Endodermal cell (in vitro differentiated cells): ENCODE measurements around the gene LTBP2. TPM values are rescaled to one million over a fixed set of nuclear protein-coding genes. Genes with fewer than 3 reads are reported as not detected.

Source experiments
- DNase-seq: peaks from one replicate; pipeline ENCODE4 v3.0.0-alpha.2; 2017
- H3K27ac ChIP-seq: 2 replicates; pipeline ENCODE4 v1.5.1; 2013; ENCODE audit warnings: mild to moderate bottlenecking, low read depth, low read length, moderate library complexity
- H3K27me3 ChIP-seq: 2 replicates; pipeline ENCODE4 v1.6.1; 2013; ENCODE audit warnings: mild to moderate bottlenecking, low read length, moderate library complexity; ENCODE audit not compliant: insufficient read depth, control insufficient read depth, poor library complexity, severe bottlenecking
- H3K36me3 ChIP-seq: 2 replicates; pipeline ENCODE4 v1.7.0; 2013; ENCODE audit warnings: mild to moderate bottlenecking, low read length, moderate library complexity; ENCODE audit not compliant: control insufficient read depth, insufficient read depth
- H3K4me1 ChIP-seq: one replicate; pipeline ENCODE4 v1.7.0; 2013; ENCODE audit warnings: low read length; ENCODE audit not compliant: control insufficient read depth, insufficient read depth
- H3K4me3 ChIP-seq: 2 replicates; pipeline ENCODE4 v1.5.1; 2013; ENCODE audit warnings: mild to moderate bottlenecking, low read length, moderate library complexity
- H3K9ac ChIP-seq: 2 replicates; pipeline ENCODE4 v1.6.1; 2013; ENCODE audit warnings: mild to moderate bottlenecking, low read length, moderate library complexity; ENCODE audit not compliant: poor library complexity, severe bottlenecking; ENCODE audit errors: extremely low read depth
- H3K9me3 ChIP-seq: 2 replicates; pipeline ENCODE4 v1.6.1; 2013; ENCODE audit warnings: mild to moderate bottlenecking, low read length, moderate library complexity; ENCODE audit not compliant: control insufficient read depth
- H3K27ac Mint-ChIP-seq: 2 replicates; pipeline ENCODE4 v1.8.0; 2020; ENCODE audit warnings: mixed read lengths
- H3K27me3 Mint-ChIP-seq: 2 replicates; pipeline ENCODE4 v1.8.0; 2021; ENCODE audit warnings: mild to moderate bottlenecking, mixed read lengths; ENCODE audit not compliant: insufficient read depth
- H3K36me3 Mint-ChIP-seq: 2 replicates; pipeline ENCODE4 v1.8.0; 2020; ENCODE audit warnings: low read depth, mixed read lengths
- H3K4me1 Mint-ChIP-seq: 2 replicates; pipeline ENCODE4 v1.8.0; 2020; ENCODE audit warnings: mixed read lengths
- H3K4me3 Mint-ChIP-seq: 2 replicates; pipeline ENCODE4 v1.8.0; 2020; ENCODE audit warnings: mild to moderate bottlenecking, moderate library complexity, mixed read lengths
- H3K9me3 Mint-ChIP-seq: 2 replicates; pipeline ENCODE4 v1.8.0; 2020; ENCODE audit warnings: mild to moderate bottlenecking, mixed read lengths
- WGBS, 2 experiments: methylation state at CpG; one replicate each; pipeline versions ENCODE4 v1.1.5 to v1.1.7; 2013; ENCODE audit warnings: missing lambda C conversion rate in 2 of 2, mixed read lengths in 1 of 2; ENCODE audit not compliant: insufficient coverage in 1 of 2, insufficient read length in 1 of 2; 5-methylcytosine and 5-hydroxymethylcytosine counted together
- total RNA-seq, 2 donors: library from RNA; stranded (reverse); fragmentation: NEBNext Ultra II Directional in 1 of 2; extraction: Animal tissue kit (Norgen Biotek cat#: 25700) in 1 of 2; gene quantifications; 2 replicates in 1 of 2; 3 replicates in 1 of 2; pipeline ENCODE4 v1.2.1, GENCODE V29; 2021
- TF ChIP-seq, protein P1 (sequence below): fragments of 200-600 bp; sonication (generic); conservative IDR thresholded peaks from 2 replicates; pipeline ENCODE4 v1.5.0; 2021; ENCODE audit warnings: antibody characterized with exemption, mild to moderate bottlenecking

Gene LTBP2
- total RNA-seq, 2 donors from 2014 or later: 1.7 to 2.9 TPM

DNA sequence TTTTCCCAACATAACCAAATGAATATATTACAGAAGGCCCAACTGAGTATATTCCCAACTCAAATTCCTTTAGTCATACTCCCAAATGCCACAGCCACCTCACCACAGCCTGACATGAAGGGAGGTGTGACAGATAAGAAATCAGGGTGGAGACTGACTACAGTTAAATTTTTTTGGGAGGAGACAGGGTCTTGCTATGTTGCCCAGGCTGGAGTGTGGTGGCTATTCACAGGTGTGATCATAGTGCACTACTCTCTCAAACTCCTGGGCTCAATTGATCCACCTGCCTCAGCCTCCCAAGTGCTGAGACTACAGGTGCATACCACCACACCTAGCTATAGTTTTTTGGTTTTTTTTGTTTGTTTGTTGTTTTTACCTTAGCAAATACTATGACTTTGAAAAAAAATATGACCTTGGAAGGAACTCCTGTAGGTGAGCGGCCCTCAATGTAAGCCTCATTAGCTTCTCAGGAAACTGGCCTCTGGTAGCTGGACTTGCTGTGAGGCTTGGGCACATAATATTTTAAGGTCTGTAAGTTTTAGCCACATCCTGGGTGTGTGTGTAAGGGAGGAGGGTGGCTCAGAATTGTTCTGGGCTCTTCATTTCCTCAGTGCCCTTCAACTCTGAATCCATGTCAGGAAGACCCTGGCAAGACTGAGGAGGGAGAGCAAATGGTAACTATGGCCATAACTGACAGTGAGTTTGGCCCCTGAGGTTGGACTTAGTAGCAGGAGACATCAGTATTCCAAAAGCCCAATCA is 39.1 kb upstream of the LTBP2 start:
- H3K27me3 Mint-ChIP-seq: no peaks in the 10 kb centered on the region
- WGBS, 2 experiments: 80 to 97% methylated on average over 1 of the region's 1 CpG
- DNase-seq: no peak
- no peak overlapping the region for H3K9ac ChIP-seq
- H3K4me3 Mint-ChIP-seq: no peak overlapping the region
- no peaks in the 10 kb centered on the region for H3K9me3 ChIP-seq
- H3K4me3 ChIP-seq: no peak overlapping the region
- TF ChIP-seq, protein P1, sequence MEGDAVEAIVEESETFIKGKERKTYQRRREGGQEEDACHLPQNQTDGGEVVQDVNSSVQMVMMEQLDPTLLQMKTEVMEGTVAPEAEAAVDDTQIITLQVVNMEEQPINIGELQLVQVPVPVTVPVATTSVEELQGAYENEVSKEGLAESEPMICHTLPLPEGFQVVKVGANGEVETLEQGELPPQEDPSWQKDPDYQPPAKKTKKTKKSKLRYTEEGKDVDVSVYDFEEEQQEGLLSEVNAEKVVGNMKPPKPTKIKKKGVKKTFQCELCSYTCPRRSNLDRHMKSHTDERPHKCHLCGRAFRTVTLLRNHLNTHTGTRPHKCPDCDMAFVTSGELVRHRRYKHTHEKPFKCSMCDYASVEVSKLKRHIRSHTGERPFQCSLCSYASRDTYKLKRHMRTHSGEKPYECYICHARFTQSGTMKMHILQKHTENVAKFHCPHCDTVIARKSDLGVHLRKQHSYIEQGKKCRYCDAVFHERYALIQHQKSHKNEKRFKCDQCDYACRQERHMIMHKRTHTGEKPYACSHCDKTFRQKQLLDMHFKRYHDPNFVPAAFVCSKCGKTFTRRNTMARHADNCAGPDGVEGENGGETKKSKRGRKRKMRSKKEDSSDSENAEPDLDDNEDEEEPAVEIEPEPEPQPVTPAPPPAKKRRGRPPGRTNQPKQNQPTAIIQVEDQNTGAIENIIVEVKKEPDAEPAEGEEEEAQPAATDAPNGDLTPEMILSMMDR: no peak
- no peaks in the 10 kb centered on the region for H3K36me3 Mint-ChIP-seq
- H3K27ac Mint-ChIP-seq: no peak overlapping the region
- H3K4me1 Mint-ChIP-seq: peaks cover 21% of the 10 kb centered on the region
- H3K9me3 Mint-ChIP-seq: no peaks in the 10 kb centered on the region
- no peak overlapping the region for H3K27ac ChIP-seq
- H3K36me3 ChIP-seq: peaks cover 1% of the 10 kb centered on the region
- H3K4me1 ChIP-seq: peaks cover 2% of the 10 kb centered on the region
- no peaks in the 10 kb centered on the region for H3K27me3 ChIP-seq

DNA sequence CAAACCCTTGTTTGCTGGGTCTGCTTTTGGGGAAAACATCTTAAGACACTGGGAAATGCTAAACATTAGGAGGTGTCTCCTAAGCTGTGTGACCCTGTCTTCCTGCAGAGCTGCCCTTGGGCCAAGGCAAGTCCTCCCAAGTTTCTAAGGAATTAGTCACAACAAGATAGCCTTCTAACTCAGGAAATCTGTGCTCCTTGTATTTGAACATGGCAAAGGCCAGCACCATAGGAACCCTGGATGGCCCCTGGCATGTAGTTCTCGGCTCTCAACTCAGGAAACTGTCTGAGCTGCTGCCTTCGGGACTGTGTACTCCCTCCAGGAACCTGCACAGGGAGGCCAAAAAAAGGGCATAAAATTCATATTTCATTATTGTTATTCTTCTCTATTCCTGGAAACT is 37.6 kb upstream of the LTBP2 start:
- H3K9me3 Mint-ChIP-seq: no peaks in the 10 kb centered on the region
- no peaks in the 10 kb centered on the region for H3K27me3 Mint-ChIP-seq
- H3K4me3 Mint-ChIP-seq: no peak overlapping the region
- Histone ChIP-seq H3K9ac (no peak overlapping the region), H3K9me3 (no peaks in the 10 kb centered on the region), H3K4me1 (peaks cover 5% of the 10 kb centered on the region), H3K4me3 (no peak overlapping the region), H3K27ac (no peak overlapping the region), H3K36me3 (no peaks in the 10 kb centered on the region), H3K27me3 (no peaks in the 10 kb centered on the region)
- DNase-seq: no peak
- H3K36me3 Mint-ChIP-seq: no peaks in the 10 kb centered on the region
- TF ChIP-seq, protein P1: no peak
- no peak overlapping the region for H3K27ac Mint-ChIP-seq
- peaks cover 20% of the 10 kb centered on the region for H3K4me1 Mint-ChIP-seq
- WGBS, 2 experiments: 99 to 100% methylated on average over 1 to 2 of the region's 2 CpGs

DNA sequence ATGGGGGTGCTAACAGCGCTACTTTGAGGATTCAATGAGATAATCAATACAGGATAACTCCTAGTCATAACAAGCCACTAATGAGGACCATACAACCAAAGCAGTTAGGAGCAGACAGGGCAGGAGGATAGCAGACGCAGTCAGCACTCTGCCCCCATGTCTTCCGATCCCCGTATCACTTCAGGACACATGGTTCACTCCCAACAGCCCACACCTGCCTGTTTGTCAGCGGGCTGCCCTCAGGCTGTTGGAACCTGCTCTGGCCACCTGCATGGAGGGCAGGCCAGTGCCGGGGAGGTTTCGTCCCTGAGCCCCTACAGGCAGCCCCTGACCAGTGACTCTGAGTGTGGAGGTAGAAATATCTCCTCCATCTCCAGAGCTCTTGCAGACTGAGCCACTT is 37.1 kb upstream of the LTBP2 start:
- Histone ChIP-seq H3K9ac (no peak overlapping the region), H3K27ac (no peak overlapping the region), H3K4me1 (peaks cover 5% of the 10 kb centered on the region), H3K36me3 (no peaks in the 10 kb centered on the region), H3K27me3 (no peaks in the 10 kb centered on the region), H3K9me3 (no peaks in the 10 kb centered on the region), H3K4me3 (no peak overlapping the region)
- H3K27ac Mint-ChIP-seq: no peak overlapping the region
- no peaks in the 10 kb centered on the region for H3K36me3 Mint-ChIP-seq
- H3K9me3 Mint-ChIP-seq: no peaks in the 10 kb centered on the region
- TF ChIP-seq, protein P1: no peak
- 87 to 100% methylated on average over 3 to 7 of the region's 7 CpGs for WGBS, 2 experiments
- peaks cover 17% of the 10 kb centered on the region for H3K4me1 Mint-ChIP-seq
- H3K27me3 Mint-ChIP-seq: no peaks in the 10 kb centered on the region
- DNase-seq: peak; percentile 58
- no peak overlapping the region for H3K4me3 Mint-ChIP-seq
